ENCODE results near the gene PNPLA3.

PNPLA3 gene

GRCh38 chr22:43923631-43924464 lies at the start of gene PNPLA3:
PNPLA3 (plus strand) TSS chr22:43923805; CDS start chr22:43923912, 107 bp downstream.
- DNase-seq, result peak; percentile 77

- DNase-seq, result no peak
Observed at GRCh38 chr22:43876866-43877509, 46.6 kb upstream of the PNPLA3 start.

- DNase-seq, result no peak
Observed at GRCh38 chr22:43878079-43878795, 45.4 kb upstream of the PNPLA3 start.

- DNase-seq, result no peak
Observed at GRCh38 chr22:43878831-43879550, 44.6 kb upstream of the PNPLA3 start.

GRCh38 chr22:43879901-43880540 lies 43.6 kb upstream of the PNPLA3 start:
- DNase-seq, result no peak

- no peak for DNase-seq
Observed at GRCh38 chr22:43880541-43880991, 43.0 kb upstream of the PNPLA3 start.

- DNase-seq, result no peak
Observed at GRCh38 chr22:43881091-43882061, 42.2 kb upstream of the PNPLA3 start.

GRCh38 chr22:43882122-43882767 lies 41.4 kb upstream of the PNPLA3 start:
- no peak for DNase-seq

GRCh38 chr22:43883012-43883661 lies 40.5 kb upstream of the PNPLA3 start:
- peak; percentile 30 for DNase-seq

- DNase-seq, result no peak
Observed at GRCh38 chr22:43883719-43884415, 39.7 kb upstream of the PNPLA3 start.

- DNase-seq, result peak; percentile 25
Observed at GRCh38 chr22:43884600-43885318, 38.8 kb upstream of the PNPLA3 start.

GRCh38 chr22:43885319-43885671 lies 38.3 kb upstream of the PNPLA3 start:
- DNase-seq, result no peak

- no peak for DNase-seq
Observed at GRCh38 chr22:43885786-43886185, 37.8 kb upstream of the PNPLA3 start.

GRCh38 chr22:43886231-43886630 lies 37.4 kb upstream of the PNPLA3 start:
- DNase-seq, result no peak

- DNase-seq, result no peak
Observed at GRCh38 chr22:43887391-43887790, 36.2 kb upstream of the PNPLA3 start.

- no peak for DNase-seq
Observed at GRCh38 chr22:43888740-43889139, 34.9 kb upstream of the PNPLA3 start.

GRCh38 chr22:43889201-43889859 lies 34.3 kb upstream of the PNPLA3 start:
- DNase-seq, result no peak

- no peak for DNase-seq
Observed at GRCh38 chr22:43889860-43890253, 33.7 kb upstream of the PNPLA3 start.
